ENCODE data around the gene H6PD.
A peak's percentile ranks its signal among the peaks of the same experiment; 100 is the strongest.

Gene H6PD

DNA sequence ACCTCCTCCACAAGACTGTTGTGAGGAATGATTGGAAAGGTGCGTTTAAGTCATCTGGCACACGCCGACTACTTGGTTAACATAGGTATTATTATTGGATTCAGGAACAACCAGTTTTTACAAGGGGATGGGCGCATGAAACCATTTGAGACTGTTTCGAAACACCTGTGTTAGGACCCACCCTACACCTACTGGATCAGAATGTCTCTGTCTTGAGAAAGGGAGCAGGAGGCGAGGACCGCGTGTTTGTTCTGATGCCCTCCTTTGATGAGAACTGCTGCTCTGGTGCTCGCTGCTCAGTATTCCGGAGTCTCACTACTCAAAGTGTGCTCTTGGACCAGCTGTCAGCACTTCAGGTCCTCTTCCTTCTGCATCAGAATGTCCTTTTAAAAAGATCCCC lies 7.3 kb downstream of the H6PD start:
- Mint-ChIP-seq H3K4me1 (peaks cover 45 to 67% of the 10 kb centered on the region in 2 donors), H3K27ac (no peak overlapping the region), H3K4me3 (no peak overlapping the region), H3K27me3 (no peaks in the 10 kb centered on the region), H3K36me3 (peaks cover 9 to 33% of the 10 kb centered on the region in 2 donors), H3K9me3 (no peaks in the 10 kb centered on the region)
- ATAC-seq (replicated peaks) (no peak), DNase-seq (no peak)

DNA sequence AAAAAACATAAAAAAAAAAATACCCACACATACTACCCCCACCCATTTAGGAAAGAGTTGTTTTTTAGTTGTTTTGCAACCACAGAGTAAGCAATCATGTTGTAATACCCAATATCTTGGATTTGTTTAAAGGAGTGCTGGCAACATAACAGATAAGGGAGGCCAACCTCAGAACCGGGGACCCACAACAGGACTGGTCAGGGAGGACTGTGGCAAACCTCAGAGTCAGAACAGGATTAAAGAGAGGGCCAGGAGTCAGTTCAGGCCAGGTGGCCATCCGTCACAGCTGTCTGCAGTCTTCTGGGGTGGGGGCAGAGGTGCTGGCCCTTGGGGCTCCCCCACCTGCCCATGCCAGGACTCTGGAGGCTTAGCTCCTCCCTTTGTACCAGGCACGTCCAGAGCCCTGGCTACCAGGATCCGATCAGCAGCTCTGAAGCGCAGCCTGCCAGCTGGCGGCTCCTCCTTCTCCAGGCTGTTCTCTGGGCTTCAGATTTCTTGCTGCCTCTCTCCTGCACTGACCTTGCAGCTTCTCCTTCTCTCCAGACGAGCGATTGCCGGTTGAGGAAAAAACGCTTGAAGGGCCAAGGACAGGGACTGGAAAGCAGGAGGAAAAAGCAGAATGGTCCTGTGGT lies 7.9 kb downstream of the H6PD start:
- Mint-ChIP-seq H3K4me1 (peaks cover 44 to 62% of the 10 kb centered on the region in 2 donors), H3K36me3 (peaks cover 11 to 33% of the 10 kb centered on the region in 2 donors), H3K4me3 (no peak overlapping the region), H3K27me3 (no peaks in the 10 kb centered on the region), H3K9me3 (no peaks in the 10 kb centered on the region), H3K27ac (peak overlapping the region; percentile 5)
- DNase-seq (no peak), ATAC-seq (replicated peaks) (no peak)

DNA sequence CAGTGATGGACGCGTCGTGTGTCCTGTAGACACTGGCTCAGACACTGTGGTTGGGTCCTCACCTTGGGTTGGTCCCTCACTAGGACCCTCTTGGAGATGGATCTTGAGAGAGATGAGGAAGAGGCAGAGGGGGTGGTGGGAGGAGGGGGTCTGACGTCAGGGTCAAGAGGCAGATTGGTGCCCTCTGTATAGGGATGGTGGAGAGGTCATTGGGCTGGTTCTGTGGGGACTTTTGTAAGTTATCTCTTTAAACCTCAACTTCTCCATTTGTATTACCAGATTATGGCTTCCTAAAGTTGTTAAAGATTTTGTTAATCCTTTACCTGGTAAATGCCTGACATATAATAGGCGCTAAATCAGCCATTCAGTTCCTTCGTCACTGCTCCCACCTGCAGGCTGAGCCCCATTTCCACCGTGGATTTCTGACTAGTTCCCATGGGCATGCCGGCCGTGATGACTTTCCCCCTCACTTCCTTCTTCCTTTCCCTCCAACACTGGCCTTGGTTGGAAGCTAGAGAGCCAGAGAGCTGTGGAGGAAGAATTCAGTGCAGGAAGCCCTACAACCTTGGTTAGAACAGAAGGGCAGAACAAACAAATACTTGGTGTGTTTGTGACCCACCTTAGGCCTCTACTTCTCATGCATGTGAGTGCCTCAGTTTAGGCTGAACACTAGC lies 8.6 kb downstream of the H6PD start:
- Mint-ChIP-seq H3K4me3 (no peak overlapping the region), H3K27me3 (no peaks in the 10 kb centered on the region), H3K27ac (no peak overlapping the region), H3K36me3 (peaks cover 14 to 31% of the 10 kb centered on the region in 2 donors), H3K4me1 (peaks cover 40 to 54% of the 10 kb centered on the region in 2 donors), H3K9me3 (no peaks in the 10 kb centered on the region)
- DNase-seq (no peak), ATAC-seq (replicated peaks) (no peak)

DNA sequence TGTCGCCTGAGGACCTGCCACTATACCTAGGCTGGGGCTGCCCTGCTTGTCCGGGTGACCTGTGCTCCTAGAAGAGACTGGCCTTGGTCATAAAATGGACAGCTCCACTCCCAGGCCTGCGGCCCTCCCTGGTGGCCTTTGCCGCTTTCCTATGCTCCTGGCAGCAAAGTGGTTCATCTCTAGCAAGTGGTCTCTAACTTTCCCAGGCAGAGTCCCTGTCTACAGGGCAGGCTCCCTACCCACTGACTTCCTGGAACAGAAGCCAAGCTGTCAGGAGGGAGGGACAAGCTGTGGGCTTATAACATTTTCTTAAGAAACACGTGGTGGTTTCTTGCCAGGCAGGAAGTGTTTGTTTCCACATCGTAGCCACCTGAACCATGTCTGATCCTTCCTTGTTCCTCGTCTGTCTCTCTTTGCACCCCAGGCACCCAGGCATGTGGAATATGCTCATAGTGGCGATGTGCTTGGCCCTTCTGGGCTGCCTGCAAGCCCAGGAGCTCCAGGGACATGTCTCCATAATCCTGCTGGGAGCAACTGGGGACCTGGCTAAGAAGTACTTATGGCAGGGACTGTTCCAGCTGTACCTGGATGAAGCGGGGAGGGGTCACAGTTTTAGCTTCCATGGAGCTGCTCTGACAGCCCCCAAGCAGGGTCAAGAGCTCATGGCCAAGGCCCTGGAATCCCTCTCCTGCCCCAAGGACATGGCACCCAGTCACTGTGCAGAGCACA lies 10.1 kb downstream of the H6PD start:
- no peaks in the 10 kb centered on the region for H3K27me3 Mint-ChIP-seq
- H3K36me3 Mint-ChIP-seq: peaks cover 18 to 35% of the 10 kb centered on the region in 2 donors
- DNase-seq (no peak), ATAC-seq (replicated peaks) (peak; percentile 30 to 37)
- H3K4me3 Mint-ChIP-seq: no peak overlapping the region
- H3K9me3 Mint-ChIP-seq: no peaks in the 10 kb centered on the region
- peak overlapping the region; percentile 92 for H3K27ac Mint-ChIP-seq
- peaks cover 29 to 40% of the 10 kb centered on the region in 2 donors for H3K4me1 Mint-ChIP-seq

DNA sequence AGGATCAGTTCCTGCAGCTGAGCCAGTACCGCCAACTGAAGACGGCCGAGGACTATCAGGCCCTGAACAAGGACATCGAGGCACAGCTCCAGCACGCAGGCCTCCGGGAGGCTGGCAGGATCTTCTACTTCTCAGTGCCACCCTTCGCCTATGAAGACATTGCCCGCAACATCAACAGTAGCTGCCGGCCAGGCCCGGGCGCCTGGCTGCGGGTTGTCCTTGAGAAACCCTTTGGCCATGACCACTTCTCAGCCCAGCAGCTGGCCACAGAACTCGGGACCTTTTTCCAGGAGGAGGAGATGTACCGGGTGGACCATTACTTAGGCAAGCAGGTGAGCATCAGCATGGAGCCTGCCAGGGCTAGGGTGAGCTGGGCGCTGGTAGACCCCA lies 10.7 kb downstream of the H6PD start:
- ATAC-seq (replicated peaks) (no peak), DNase-seq (no peak)
- Mint-ChIP-seq H3K4me1 (peaks cover 23 to 34% of the 10 kb centered on the region in 2 donors), H3K4me3 (no peak overlapping the region), H3K36me3 (peaks cover 18 to 38% of the 10 kb centered on the region in 2 donors), H3K27ac (no peak overlapping the region), H3K27me3 (no peaks in the 10 kb centered on the region), H3K9me3 (no peaks in the 10 kb centered on the region)

DNA sequence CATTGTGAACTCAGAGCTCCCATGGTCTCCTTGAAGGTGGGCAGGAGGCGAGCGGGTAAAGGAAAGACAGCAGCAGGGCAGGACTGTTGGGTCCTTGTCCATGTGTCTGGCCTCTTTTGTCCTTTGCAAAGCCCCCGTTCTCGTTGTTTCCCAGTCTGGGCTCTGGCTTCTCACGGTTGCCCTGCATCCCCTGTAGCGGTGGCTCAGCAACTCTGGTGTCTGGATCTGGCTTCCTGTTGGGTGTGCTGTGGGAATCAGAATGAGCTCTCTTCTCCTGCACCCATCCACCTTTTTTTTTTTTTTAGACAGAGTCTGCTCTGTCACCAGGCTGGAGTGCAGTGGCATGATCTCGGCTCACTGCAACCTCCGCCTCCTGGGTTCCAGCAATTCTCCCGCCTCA lies 11.1 kb downstream of the H6PD start:
- Mint-ChIP-seq H3K27me3 (no peaks in the 10 kb centered on the region), H3K4me3 (no peak overlapping the region), H3K27ac (peak overlapping the region; percentile 56), H3K4me1 (peaks cover 20 to 30% of the 10 kb centered on the region in 2 donors), H3K36me3 (peaks cover 18 to 36% of the 10 kb centered on the region in 2 donors), H3K9me3 (no peaks in the 10 kb centered on the region)
- ATAC-seq (replicated peaks) (no peak), DNase-seq (no peak)

DNA sequence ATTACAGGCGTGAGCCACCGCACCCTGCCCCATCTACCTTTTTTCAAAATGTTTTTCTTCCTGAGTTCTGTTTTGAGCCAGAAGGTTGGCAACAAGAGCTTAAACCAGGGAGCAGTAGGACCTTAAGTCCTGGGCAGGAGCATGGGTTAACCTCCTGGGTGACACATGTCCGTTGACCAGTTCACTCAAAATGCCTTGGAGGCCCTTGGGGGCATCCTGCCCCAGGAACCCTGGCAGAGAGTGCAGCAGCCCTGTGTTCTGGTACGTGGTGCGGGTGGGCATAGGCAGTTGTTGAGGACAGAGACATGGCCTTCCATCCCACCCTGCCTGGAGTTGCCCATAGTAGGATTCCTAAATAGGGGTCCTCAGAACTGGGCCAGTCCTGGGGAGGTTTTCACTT lies 11.6 kb downstream of the H6PD start:
- H3K27ac Mint-ChIP-seq: no peak overlapping the region

DNA sequence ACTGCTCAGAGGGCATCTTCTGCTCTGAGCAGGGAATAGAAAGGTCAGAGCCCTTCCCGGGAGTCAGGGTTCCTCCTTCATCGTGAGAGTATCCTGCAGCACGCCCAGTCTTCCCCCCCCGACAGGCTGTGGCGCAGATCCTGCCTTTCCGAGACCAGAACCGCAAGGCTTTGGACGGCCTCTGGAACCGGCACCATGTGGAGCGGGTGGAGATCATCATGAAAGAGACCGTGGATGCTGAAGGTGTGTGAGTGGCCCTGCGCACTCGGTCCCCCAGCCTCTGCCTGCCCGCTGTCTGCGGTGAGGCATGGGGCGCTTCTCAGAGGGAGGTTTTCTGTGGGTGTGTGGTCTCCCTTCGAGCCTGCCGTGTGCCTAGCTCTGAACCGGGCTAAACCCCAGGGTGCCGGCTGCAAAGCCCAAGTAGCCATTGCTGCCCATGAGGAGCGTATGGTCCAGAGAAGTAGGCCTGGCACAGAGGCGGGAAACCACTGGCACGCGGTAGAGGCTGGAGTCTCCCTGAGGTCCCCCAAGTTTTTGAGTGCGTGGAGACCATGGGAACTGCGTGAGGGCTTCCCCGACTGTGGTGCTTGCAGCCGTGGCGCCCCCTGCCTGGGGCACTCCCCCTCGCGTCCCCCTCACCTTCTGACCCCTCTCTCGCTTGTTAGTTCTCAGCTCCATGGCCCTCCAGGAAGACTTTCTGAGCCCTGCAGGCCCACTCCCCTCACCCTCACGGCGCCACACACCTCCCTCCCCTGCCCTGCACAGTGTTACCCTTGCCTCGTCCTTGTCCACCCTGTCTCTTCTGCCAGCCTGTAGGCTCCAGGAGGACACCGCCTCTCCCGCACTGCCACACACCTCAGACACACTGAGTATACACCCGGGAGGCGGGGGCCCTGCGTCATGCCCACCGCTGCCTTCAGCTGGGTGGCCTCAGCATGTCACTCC lies 12.5 kb downstream of the H6PD start:
- H3K4me1 Mint-ChIP-seq: peaks cover 20 to 27% of the 10 kb centered on the region in 2 donors
- H3K36me3 Mint-ChIP-seq: peaks cover 18 to 32% of the 10 kb centered on the region in 2 donors
- no peak for DNase-seq
- H3K4me3 Mint-ChIP-seq: no peak overlapping the region
- H3K27me3 Mint-ChIP-seq: no peaks in the 10 kb centered on the region
- no peaks in the 10 kb centered on the region for H3K9me3 Mint-ChIP-seq
- no peak overlapping the region for H3K27ac Mint-ChIP-seq
- no peak for ATAC-seq (replicated peaks)

More for the DNA sequence above, 11.6 kb downstream of the H6PD start:
- ATAC-seq (replicated peaks) (no peak), DNase-seq (no peak)
- H3K4me3 Mint-ChIP-seq: no peak overlapping the region
- H3K36me3 Mint-ChIP-seq: peaks cover 18 to 35% of the 10 kb centered on the region in 2 donors
- no peaks in the 10 kb centered on the region for H3K9me3 Mint-ChIP-seq
- no peaks in the 10 kb centered on the region for H3K27me3 Mint-ChIP-seq
- H3K4me1 Mint-ChIP-seq: peaks cover 20 to 28% of the 10 kb centered on the region in 2 donors

DNA sequence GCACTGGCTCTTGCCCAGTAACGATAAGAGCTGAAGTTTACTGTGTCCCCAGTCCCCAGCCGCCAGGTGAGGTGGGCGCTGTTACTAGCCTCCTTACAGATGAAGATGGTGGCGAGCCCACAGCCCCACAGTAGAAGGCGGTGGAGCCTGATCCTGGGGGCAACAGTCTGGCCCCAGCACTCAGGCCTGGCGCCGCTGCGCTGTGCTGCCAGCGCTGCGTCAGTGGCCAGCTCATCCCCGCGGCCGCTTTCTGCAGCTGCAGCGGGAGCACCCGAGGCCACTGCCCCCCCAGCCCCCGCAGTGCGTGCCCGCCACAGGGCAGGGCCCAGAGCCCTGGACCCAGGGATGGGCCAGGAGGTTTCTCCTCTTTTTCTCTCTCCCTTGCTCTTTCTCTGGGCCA lies 13.3 kb downstream of the H6PD start:
- Mint-ChIP-seq H3K36me3 (peaks cover 18 to 29% of the 10 kb centered on the region in 2 donors), H3K4me3 (no peak overlapping the region), H3K9me3 (no peaks in the 10 kb centered on the region), H3K4me1 (peaks cover 18 to 19% of the 10 kb centered on the region in 2 donors), H3K27ac (no peak overlapping the region), H3K27me3 (no peaks in the 10 kb centered on the region)
- ATAC-seq (replicated peaks): no peak
- no peak for DNase-seq

DNA sequence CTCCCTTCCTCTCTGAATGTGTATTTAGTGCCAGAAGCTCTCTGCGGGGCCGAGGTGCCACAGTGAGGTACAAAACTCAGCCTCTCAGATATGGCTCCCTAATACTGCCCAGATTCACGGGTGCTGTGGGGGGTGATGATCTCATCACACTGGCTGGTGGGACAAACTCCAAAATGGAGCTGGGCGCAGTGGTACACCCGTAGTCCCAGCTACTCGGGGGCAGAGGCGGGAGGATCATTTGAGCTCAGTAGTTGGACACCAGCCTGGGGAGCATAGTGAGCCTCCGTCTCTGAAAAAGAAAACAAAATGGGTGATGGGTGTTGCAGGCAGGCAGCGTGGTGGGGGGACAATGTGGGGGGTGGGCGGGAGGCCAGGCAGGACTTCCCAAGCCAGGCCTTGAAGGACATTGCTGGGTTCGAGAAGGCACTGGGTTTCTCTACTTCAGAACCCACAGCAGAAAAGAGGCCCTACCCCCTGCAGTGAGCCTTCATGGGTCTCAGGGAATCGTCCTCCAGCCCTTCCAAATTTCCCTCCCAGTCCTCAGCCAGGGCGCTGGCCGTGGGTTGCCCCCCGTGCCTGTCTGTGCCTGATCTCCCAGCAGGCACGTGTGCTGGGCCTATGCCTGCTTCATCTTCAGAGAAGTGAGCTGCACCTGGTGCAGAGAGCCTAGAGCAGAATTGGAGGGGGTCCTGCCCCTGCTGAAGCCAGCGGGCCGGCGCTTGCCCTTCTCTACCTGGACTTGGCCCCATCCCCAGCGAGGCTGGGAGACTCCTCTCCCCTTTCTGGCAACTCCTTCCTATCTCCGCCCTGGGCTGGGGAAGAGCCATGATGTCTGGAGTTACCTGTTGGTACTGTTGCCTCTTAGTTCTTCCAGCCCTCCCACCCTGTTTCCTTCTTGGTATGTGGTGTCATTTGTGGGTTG lies 14.0 kb downstream of the H6PD start:
- peaks cover 12 to 14% of the 10 kb centered on the region in 2 donors for H3K4me1 Mint-ChIP-seq
- no peak overlapping the region for H3K27ac Mint-ChIP-seq
- no peaks in the 10 kb centered on the region for H3K9me3 Mint-ChIP-seq
- peaks cover 19 to 29% of the 10 kb centered on the region in 2 donors for H3K36me3 Mint-ChIP-seq
- no peak for DNase-seq
- no peaks in the 10 kb centered on the region for H3K27me3 Mint-ChIP-seq
- no peak for ATAC-seq (replicated peaks)
- H3K4me3 Mint-ChIP-seq: no peak overlapping the region

DNA sequence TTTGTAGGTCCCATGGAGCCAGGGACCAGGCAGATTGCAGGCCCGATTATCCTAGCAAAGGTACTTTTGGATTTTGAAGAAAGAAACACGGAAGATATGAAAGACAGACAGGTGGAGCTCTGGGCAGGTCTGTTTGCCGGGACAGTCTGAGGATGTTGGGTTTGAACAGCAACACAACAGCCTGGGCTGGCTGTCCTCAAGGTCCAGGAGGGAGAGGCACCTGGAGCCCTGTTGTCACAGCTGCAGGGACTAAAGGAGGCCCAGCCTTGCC lies 14.6 kb downstream of the H6PD start:
- ATAC-seq (replicated peaks): no peak
- H3K9me3 Mint-ChIP-seq: no peaks in the 10 kb centered on the region

DNA sequence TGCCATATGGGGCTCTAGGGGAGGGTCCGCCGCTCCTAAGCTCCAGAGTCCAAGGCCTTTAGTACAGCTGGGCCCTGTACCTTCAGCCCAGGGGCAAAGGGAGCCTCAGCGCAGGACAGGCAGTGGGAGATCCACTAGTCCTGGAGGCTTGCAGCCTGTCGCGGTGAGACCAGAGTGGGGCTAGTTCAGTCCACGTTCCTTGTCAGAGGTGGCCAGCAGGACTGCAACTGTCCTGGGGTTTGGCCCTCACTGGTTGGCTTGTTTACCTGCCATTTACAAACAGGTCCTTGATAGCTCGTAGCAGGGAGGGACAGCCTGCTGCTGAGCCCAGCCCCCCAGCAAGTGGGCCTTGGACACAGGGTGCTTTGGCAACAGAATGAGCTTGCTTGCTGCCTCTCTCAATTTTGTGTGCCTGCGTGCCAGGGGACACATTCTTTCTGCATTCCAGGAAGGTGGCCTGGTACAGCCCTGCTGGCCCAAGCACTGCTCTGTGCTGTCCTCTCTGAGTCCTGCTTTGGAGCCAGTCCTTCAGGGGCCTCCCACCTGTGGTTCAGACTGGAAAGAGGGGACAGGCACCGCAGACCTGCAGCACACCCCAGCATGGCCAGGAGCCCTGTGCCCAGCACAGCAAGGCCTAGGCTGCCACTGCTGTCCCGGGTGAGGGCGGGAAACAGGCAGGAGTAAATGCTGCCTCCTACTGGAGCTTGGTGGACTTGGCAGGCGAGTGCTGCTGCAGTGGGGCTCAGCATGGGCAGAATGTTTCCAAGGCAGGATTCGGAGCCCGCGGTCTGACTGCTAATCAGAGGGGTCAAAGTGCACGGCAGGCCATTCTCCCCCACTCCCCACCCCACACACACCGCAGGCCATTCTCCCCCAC lies 15.2 kb downstream of the H6PD start:
- Mint-ChIP-seq H3K4me3 (no peak overlapping the region), H3K36me3 (peaks cover 19 to 34% of the 10 kb centered on the region in 2 donors), H3K9me3 (no peaks in the 10 kb centered on the region), H3K27me3 (no peaks in the 10 kb centered on the region), H3K27ac (peak overlapping the region; percentile 56), H3K4me1 (peaks cover 8 to 11% of the 10 kb centered on the region in 2 donors)
- ATAC-seq (replicated peaks) (peak; percentile 70 to 75), DNase-seq (no peak)

More for the DNA sequence above, 14.6 kb downstream of the H6PD start:
- H3K4me1 Mint-ChIP-seq: peaks cover 9 to 12% of the 10 kb centered on the region in 2 donors
- H3K4me3 Mint-ChIP-seq: no peak overlapping the region
- H3K36me3 Mint-ChIP-seq: peaks cover 19 to 29% of the 10 kb centered on the region in 2 donors
- DNase-seq: no peak
- H3K27ac Mint-ChIP-seq: no peak overlapping the region
- no peaks in the 10 kb centered on the region for H3K27me3 Mint-ChIP-seq
